Suprapubic skin (tissue), 4 donors: ENCODE data around the gene PMFBP1. TPM values are rescaled to one million over a fixed set of nuclear protein-coding genes. Genes with fewer than 3 reads are reported as not detected.

ENCODE experiments used
- DNase-seq, 2 donors: peaks; one replicate each; pipeline ENCODE4 v3.0.0-alpha.2; 2019; ENCODE audit warnings: low spot score in 2 of 2
- H3K27ac ChIP-seq: fragments of 200-600 bp; sonication (generic); one replicate; pipeline ENCODE4 v1.5.1; 2019
- H3K27me3 ChIP-seq: fragments of 200-600 bp; sonication (generic); one replicate; pipeline ENCODE4 v1.5.1; 2019
- H3K36me3 ChIP-seq: fragments of 200-600 bp; sonication (generic); one replicate; pipeline ENCODE4 v1.5.1; 2019
- H3K4me1 ChIP-seq: fragments of 200-600 bp; sonication (generic); one replicate; pipeline ENCODE4 v1.5.1; 2019
- H3K4me3 ChIP-seq: fragments of 200-600 bp; sonication (generic); one replicate; pipeline ENCODE4 v1.5.1; 2019; ENCODE audit warnings: mild to moderate bottlenecking
- H3K9me3 ChIP-seq: fragments of 200-600 bp; sonication (generic); one replicate; pipeline ENCODE4 v1.5.1; 2019
- EP300 ChIP-seq: sonication (generic); formaldehyde crosslinking; IDR thresholded peaks from one replicate; pipeline ENCODE4 v1.6.1; 2017; ENCODE audit warnings: antibody characterized with exemption
- POLR2A ChIP-seq, 2 donors: fragments of 450-650 bp; IDR thresholded peaks; one replicate each; pipeline ENCODE4 v1.6.1; 2017; ENCODE audit warnings: antibody characterized with exemption in 2 of 2, mild to moderate bottlenecking in 2 of 2, moderate library complexity in 2 of 2
- POLR2AphosphoS5 ChIP-seq, 3 donors: sonication (generic); formaldehyde crosslinking; IDR thresholded peaks; one replicate each; pipeline ENCODE4 v1.6.1; 2017; ENCODE audit warnings: antibody characterized with exemption in 3 of 3
- WGBS: methylation state at CpG from one replicate; pipeline ENCODE4 v1.1.5; 2018; 5-methylcytosine and 5-hydroxymethylcytosine counted together
- total RNA-seq, 4 donors: library from RNA; depleted of rRNA; stranded (reverse); fragments of >200 nt; gene quantifications; one replicate each; pipeline ENCODE4 v1.1.0, GENCODE V29; 2016
- TF ChIP-seq, protein P1 (sequence below), 2 donors: fragments of 200-600 bp in 1 of 2; fragments of 450-650 bp in 1 of 2; sonication (generic) in 1 of 2; IDR thresholded peaks; one replicate each; pipeline ENCODE4 v1.5.1; 2016 to 2019; ENCODE audit warnings: antibody characterized with exemption in 2 of 2, mild to moderate bottlenecking in 1 of 2, moderate library complexity in 1 of 2

PMFBP1 gene
- total RNA-seq, 4 donors from 2014 or later, result 0.76 to 9.3 (median 2.0) TPM

GRCh38 chr16:72099377-72099818 is 72.6 kb downstream of the PMFBP1 start:
- no peak for DNase-seq
- no peak overlapping the region for H3K27ac ChIP-seq
- TF ChIP-seq POLR2AphosphoS5 (IDR thresholded peaks at IDR 0.05), result no peak
- TF ChIP-seq, protein P1, sequence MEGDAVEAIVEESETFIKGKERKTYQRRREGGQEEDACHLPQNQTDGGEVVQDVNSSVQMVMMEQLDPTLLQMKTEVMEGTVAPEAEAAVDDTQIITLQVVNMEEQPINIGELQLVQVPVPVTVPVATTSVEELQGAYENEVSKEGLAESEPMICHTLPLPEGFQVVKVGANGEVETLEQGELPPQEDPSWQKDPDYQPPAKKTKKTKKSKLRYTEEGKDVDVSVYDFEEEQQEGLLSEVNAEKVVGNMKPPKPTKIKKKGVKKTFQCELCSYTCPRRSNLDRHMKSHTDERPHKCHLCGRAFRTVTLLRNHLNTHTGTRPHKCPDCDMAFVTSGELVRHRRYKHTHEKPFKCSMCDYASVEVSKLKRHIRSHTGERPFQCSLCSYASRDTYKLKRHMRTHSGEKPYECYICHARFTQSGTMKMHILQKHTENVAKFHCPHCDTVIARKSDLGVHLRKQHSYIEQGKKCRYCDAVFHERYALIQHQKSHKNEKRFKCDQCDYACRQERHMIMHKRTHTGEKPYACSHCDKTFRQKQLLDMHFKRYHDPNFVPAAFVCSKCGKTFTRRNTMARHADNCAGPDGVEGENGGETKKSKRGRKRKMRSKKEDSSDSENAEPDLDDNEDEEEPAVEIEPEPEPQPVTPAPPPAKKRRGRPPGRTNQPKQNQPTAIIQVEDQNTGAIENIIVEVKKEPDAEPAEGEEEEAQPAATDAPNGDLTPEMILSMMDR (IDR thresholded peaks at IDR 0.05), result peak in 1 of 2 donors; percentile 36
- TF ChIP-seq POLR2A (IDR thresholded peaks at IDR 0.05), result no peak
- TF ChIP-seq EP300, result no peak
- no peak overlapping the region for H3K4me3 ChIP-seq
- WGBS, result 73% methylated on average over 12 of the region's 12 CpGs
- no peaks in the 10 kb centered on the region for H3K27me3 ChIP-seq
- H3K36me3 ChIP-seq, result peaks cover 84% of the 10 kb centered on the region
- H3K9me3 ChIP-seq, result no peaks in the 10 kb centered on the region
- H3K4me1 ChIP-seq, result peaks cover 17% of the 10 kb centered on the region

DNA sequence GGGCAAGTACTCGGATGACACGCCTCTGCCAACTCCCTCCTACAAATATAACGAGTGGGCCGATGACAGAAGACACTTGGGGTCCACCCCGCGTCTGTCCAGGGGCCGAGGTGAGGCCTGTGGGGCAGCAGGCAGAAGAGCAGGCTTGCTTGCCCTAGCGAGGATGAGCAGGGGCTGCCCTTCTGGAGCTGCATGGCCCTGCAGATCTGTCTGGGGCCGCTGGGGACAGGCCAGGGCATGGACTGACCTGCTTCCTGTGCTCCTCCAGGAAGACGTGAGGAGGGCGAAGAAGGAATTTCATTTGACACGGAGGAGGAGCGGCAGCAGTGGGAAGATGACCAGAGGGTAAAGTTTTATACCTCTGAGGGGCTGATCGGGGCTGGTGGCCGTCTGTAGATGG is 73.0 kb downstream of the PMFBP1 start:
- peaks cover 21% of the 10 kb centered on the region for H3K4me1 ChIP-seq
- TF ChIP-seq EP300 (no peak), POLR2AphosphoS5 (IDR thresholded peaks at IDR 0.05) (no peak), POLR2A (IDR thresholded peaks at IDR 0.05) (no peak)
- TF ChIP-seq, protein P1 (IDR thresholded peaks at IDR 0.05), result no peak
- H3K36me3 ChIP-seq, result peaks cover 79% of the 10 kb centered on the region
- H3K27me3 ChIP-seq, result no peaks in the 10 kb centered on the region
- no peak for DNase-seq
- H3K4me3 ChIP-seq, result no peak overlapping the region
- no peaks in the 10 kb centered on the region for H3K9me3 ChIP-seq
- WGBS, result 85% methylated on average over 12 of the region's 15 CpGs
- H3K27ac ChIP-seq, result no peak overlapping the region

DNA sequence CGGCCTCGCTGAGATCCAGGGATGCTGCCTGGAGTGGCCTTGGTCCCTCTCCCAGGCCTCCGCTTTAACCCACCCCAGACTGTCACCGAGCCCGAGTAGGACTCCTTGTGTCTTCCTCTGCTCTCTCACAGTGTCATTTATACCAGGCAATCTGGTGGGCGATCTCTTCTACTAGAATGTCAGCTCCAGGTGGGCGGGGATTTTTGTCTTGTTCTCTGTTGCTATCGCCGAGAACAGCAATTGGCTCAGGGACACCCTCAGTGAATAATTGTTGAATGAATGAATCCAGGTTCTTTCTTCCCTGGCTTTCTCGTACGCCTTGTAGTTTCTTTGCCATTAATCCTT is 77.7 kb downstream of the PMFBP1 start:
- Histone ChIP-seq H3K36me3 (peaks cover 45% of the 10 kb centered on the region), H3K9me3 (no peaks in the 10 kb centered on the region), H3K27me3 (no peaks in the 10 kb centered on the region), H3K4me3 (peak overlapping the region; percentile 93), H3K27ac (peak overlapping the region; percentile 94), H3K4me1 (peaks cover 41% of the 10 kb centered on the region)
- DNase-seq, result no peak
- WGBS, result 2% methylated on average over 11 of the region's 11 CpGs
- TF ChIP-seq EP300, result no peak
- no peak for TF ChIP-seq POLR2A (IDR thresholded peaks at IDR 0.05)
- no peak for TF ChIP-seq POLR2AphosphoS5 (IDR thresholded peaks at IDR 0.05)
- TF ChIP-seq, protein P1 (IDR thresholded peaks at IDR 0.05), result no peak

DNA sequence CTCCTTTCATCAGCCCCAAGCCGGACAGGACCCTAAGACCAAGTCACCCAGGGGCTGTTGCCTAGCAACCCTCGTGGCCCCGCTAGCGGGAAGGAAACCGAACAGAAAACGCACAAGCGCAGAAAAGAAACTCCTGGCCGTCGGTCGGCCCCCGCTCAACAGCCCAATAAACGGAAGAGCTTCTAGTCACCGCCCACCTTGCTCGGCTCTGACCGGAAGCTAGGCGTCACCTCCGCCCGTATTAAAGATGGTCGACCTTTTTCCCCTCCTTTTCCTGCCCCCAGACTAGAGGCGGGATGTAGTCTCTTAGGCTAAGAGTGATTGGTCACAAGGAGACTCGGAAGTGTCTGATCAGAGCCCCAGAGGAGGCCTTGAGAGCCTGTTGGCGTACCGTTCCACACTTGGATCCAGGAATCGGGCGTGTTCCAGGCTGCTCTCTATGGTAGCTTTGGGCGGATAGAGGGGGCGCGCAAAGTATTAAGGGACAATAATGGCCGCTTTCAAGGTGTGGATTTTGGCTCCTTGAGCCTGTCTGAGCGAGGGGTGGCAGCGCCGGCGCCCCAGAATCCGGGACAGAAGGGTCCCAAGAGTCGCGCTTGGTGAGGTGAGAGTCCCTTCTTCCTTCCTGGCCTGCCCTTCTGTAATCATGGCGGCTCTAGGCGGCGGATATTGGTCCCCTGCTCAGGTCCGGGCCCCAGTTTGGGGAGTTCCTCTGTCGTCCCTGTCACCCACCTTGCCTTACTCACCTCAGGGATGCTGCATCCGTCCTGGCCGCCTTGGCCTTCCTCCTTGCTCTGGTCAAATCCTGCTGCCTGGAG is 78.3 kb downstream of the PMFBP1 start, which contains the start of the genes DHX38 and TXNL4B:
TSS of gene DHX38 (plus strand) at position 400 of the 818 bp plus-strand sequence. CDS start 2,311 bp downstream, outside the sequence.
TSS of gene TXNL4B (minus strand) at position 173 of the 818 bp plus-strand sequence. CDS start 2,871 bp downstream, outside the sequence.
- TF ChIP-seq POLR2A (IDR thresholded peaks at IDR 0.05) (peak in 1 of 2 donors; percentile 46), POLR2AphosphoS5 (IDR thresholded peaks at IDR 0.05) (peak in 1 of 3 donors; percentile 55)
- TF ChIP-seq, protein P1 (IDR thresholded peaks at IDR 0.05), result no peak
- WGBS, result 1% methylated on average over 30 of the region's 43 CpGs
- H3K4me1 ChIP-seq, result peaks cover 41% of the 10 kb centered on the region
- H3K36me3 ChIP-seq, result peaks cover 45% of the 10 kb centered on the region
- H3K27me3 ChIP-seq, result no peaks in the 10 kb centered on the region
- DNase-seq, result peak; percentile 96
- H3K9me3 ChIP-seq, result no peaks in the 10 kb centered on the region
- peak within 1 kb of the TSS; percentile 93 for H3K4me3 ChIP-seq
- H3K27ac ChIP-seq, result peak within 1 kb of the TSS; percentile 94

GRCh38 chr16:72092832-72093447 is 79.0 kb downstream of the PMFBP1 start:
- no peak for DNase-seq
- Histone ChIP-seq H3K27ac (peak overlapping the region; percentile 94), H3K4me3 (peak overlapping the region; percentile 93), H3K9me3 (no peaks in the 10 kb centered on the region), H3K27me3 (no peaks in the 10 kb centered on the region), H3K4me1 (peaks cover 41% of the 10 kb centered on the region), H3K36me3 (peaks cover 45% of the 10 kb centered on the region)
- no peak for TF ChIP-seq POLR2A (IDR thresholded peaks at IDR 0.05)
- TF ChIP-seq, protein P1 (IDR thresholded peaks at IDR 0.05), result no peak
- TF ChIP-seq EP300, result no peak
- under 1% methylated on average over 22 of the region's 22 CpGs for WGBS
